Endothelial cell of umbilical vein (primary cell): Measurements from ENCODE around the gene VAV2.

Experiments
- CTCF ChIP-seq, 2 donors: IDR thresholded peaks; 1 replicate in 1 of 2; 2 replicates in 1 of 2; pipeline ENCODE4 v1.5.1; 2011; ENCODE audit warnings: low read length in 2 of 2, mild to moderate bottlenecking in 2 of 2, moderate library complexity in 2 of 2, control low read depth in 1 of 2, inconsistent platforms in 1 of 2, low read depth in 1 of 2; ENCODE audit not compliant: insufficient read depth in 1 of 2; ENCODE audit errors: extremely low read depth in 1 of 2
- MAX ChIP-seq: IDR thresholded peaks from 2 replicates; pipeline ENCODE4 v1.6.1; 2011; ENCODE audit not compliant: insufficient read depth, insufficient read length
- MYC ChIP-seq: IDR thresholded peaks from one replicate; pipeline ENCODE4 v1.6.1; 2011; ENCODE audit warnings: mild to moderate bottlenecking, low read depth, low read length
- POLR2A ChIP-seq: IDR thresholded peaks from 2 replicates; pipeline ENCODE4 v1.6.1; 2012; ENCODE audit warnings: low read depth, mild to moderate bottlenecking, control low read depth, low read length

- TF ChIP-seq CTCF (IDR thresholded peaks at IDR 0.05; ENCODE audit: extremely low read depth in 1 of 2, insufficient read depth in 1 of 2, low read depth in 1 of 2, low read length in 2 of 2) = no peak
- TF ChIP-seq MYC = no peak
- TF ChIP-seq POLR2A = no peak
- no peak for TF ChIP-seq MAX
Measured at GRCh38 chr9:133739408-133740280, 252.5 kb downstream of the VAV2 start.
